HK-2 (cell line): Measurements from ENCODE around the gene SLC7A5.
"Not testable (repeated sequence)": the region's sequence is repeated elsewhere in the genome, so short reads cannot be mapped to it uniquely, and the experiment has no call there.

Experiments
- DNase-seq: peaks from one replicate; pipeline ENCODE4 v3.0.0-alpha.2; 2018; ENCODE audit not compliant: unreplicated experiment

Gene SLC7A5

DNA sequence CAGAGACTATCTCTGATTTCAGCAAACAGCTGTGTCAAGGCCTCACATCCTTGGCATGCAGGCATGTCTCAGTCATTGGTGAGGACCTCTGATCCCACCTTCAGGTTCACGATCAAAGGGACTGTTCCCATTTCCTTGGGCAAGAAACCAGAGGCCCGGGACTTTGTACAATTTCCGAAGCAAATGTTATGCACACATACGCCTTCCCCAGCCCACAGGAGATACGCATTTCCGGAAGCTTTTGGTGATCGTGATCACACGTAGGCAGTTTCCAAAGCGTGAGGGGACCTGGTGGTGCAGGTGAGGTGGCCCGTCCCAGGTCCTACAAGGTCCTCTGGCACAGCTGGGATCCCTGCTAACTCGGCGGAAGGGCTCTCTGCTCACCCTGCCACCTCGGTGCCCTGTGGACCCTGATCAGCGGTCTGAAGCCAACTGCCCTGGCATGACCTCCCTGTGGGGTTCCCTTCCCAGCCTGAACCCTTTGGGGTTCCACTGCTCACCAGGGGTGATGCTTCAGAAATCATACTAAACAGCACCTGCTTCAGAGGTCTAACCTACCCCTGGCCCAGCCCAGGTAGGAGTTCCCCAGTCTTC, 74.7 kb downstream of the SLC7A5 start:
- DNase-seq: no peak

GRCh38 chr16:87792205-87792565, 77.1 kb downstream of the SLC7A5 start:
- no peak for DNase-seq

DNA sequence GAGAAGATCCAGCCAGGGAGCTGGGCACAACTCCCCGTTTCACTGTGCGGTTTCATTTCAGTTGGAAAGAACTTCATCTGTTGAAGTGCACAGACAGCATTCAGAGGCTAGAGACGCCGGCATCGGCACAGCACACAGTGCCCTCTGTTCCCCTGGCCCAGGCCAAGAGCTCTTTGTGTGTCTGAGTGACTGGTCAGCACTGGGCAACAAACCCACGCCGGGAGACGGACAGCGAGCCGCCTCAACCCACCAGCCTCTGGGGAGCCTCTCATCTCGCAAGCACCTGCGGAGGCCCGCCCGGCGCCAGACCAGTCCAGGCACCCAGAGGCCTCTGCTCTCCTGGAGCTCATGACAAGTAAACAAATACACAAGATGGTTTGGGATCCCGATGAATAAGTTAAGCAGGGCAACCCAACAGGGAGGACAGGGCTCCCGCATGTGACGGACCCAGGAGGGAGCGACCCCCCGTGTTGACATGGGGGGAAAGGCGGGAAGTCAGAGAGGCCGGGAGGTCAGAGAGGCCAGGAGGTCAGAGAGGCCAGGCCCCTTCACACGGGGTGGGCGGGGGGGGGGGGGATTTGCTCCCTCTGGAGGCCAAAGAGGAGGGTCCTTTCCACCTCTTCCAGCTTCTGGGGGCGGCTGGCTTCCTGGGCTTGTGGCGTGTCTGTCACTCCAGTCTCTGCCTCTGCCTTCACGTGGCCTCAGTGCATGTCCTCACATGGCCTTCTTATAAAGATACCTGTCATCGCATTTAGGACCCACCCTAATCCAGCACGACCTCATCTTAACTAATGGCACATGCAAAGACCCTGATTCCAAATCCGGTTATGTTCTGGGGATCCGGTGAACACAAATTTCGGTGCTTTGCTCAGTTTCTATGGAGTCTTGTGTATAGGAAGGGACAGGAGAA, 77.8 kb downstream of the SLC7A5 start:
- DNase-seq: no peak

GRCh38 chr16:87790292-87791100, 78.8 kb downstream of the SLC7A5 start:
- DNase-seq: no peak

DNA sequence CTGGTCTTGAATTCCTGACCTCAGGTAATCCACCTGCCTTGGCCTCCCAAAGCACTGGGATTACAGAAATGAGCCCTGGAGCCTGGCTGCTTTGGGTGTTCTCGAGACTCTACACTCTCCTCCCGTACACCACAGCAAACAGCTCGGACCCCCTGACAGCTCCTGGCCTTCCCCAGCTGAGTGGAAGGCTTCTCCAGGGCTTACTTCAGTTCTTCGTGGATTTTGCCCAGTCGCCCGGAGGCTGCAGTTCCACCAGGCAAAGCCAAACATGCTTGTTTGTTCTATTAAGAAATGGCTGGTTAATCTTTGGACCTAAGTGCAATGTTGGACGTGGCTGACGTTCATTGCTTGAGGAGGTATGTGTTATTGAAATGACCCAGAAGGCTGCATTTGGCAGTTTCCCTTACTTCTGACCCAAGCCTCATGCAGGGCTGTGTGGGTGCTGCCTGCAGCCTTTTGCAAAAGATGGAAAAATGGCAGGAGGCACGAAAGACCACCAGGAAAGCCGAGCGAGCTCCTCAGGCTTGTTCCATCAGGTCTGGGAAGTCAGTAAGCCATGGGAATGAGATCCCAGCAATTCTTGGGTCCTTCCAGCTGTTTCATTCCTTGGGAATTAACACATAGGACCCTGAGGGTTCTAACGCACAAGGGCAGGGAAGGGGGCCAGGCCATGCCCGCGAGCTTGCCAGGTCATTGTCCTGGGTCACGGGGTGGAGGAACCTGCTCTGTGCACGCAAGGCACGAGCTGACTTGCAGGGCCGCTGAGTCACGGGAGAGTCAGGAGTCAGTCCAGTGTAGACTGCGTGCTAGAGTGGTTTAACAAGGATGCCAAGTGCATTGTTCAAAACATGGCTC, 79.6 kb downstream of the SLC7A5 start:
- peak; percentile 70 for DNase-seq

GRCh38 chr16:87788730-87789436, 80.4 kb downstream of the SLC7A5 start:
- not testable (repeated sequence) for DNase-seq

- DNase-seq: not testable (repeated sequence)
Observed at GRCh38 chr16:87787451-87788091, 81.7 kb downstream of the SLC7A5 start.

GRCh38 chr16:87784812-87785211, 84.5 kb downstream of the SLC7A5 start:
- DNase-seq: no peak

- no peak for DNase-seq
Observed at GRCh38 chr16:87782033-87782432, 87.3 kb downstream of the SLC7A5 start.

- DNase-seq: peak; percentile 50
Observed at GRCh38 chr16:87780385-87780989, 88.8 kb downstream of the SLC7A5 start.
